K562 (cell line): Measurements from ENCODE around the gene ATP9B. TPM values are rescaled to one million over a fixed set of nuclear protein-coding genes. Genes with fewer than 3 reads are reported as not detected.

Experiments used
- ATAC-seq: fragments of 200-7000 bp; cut with Tn5 transposase; 3 replicates; pipeline ENCODE4 v1.9.1; 2020; ENCODE audit warnings: moderate library complexity
- BruUV-seq: library from RNA; stranded (reverse); fragments of 400-500 nt; replicated peaks from 2 replicates; lab custom pipeline; 2021; lab: Mats Ljungman, UMichigan
- CTCF ChIA-PET: fragments of 300-600 bp; formaldehyde crosslinking; extraction: SDS; loops from one replicate; lab custom pipeline; 2021; ENCODE audit warnings: low intra/inter-chr PET ratio; lab: Yijun Ruan, JAX
- POLR2A ChIA-PET: fragments of 300-600, 350-650 bp; sonication (Branson Sonifier 250); formaldehyde crosslinking; extraction: SDS; loops from one replicate; lab custom pipeline; 2021; ENCODE audit warnings: antibody characterized with exemption, inconsistent platforms; lab: Yijun Ruan, JAX
- DNase-seq, 4 experiments: peaks; one replicate each; pipeline versions ENCODE4 v3.0.0 to v3.0.0-alpha.2; 2011 to 2018; ENCODE audit warnings: low spot score in 3 of 4, mixed read lengths in 3 of 4; ENCODE audit errors: extremely low read depth in 1 of 4
- FAIRE-seq: peaks from 2 replicates; lab custom pipeline; 2011; peaks lifted over from hg19 to GRCh38; lab: Jason Lieb, UNC
- H2AFZ ChIP-seq: 2 replicates; pipeline ENCODE4 v1.6.0; 2011; ENCODE audit warnings: low read depth, low read length, control low read depth, inconsistent platforms
- H3K27ac ChIP-seq: fragments of 200-600 bp; 3 replicates; pipeline ENCODE4 v1.8.0; 2011; ENCODE audit warnings: low read depth, mild to moderate bottlenecking, control low read depth, inconsistent platforms, low read length, moderate library complexity, mixed read lengths; ENCODE audit errors: extremely low read depth
- H3K27me3 ChIP-seq, 2 experiments: fragments of 300-600 bp in 1 of 2; 2 replicates in 1 of 2; 3 replicates in 1 of 2; pipeline versions ENCODE4 v1.6.0 to v1.8.0; 2011; ENCODE audit warnings: inconsistent platforms in 2 of 2, low read length in 2 of 2, mild to moderate bottlenecking in 1 of 2, mixed read lengths in 1 of 2, moderate library complexity in 1 of 2; ENCODE audit not compliant: control insufficient read depth in 2 of 2, insufficient read depth in 2 of 2
- H3K36me3 ChIP-seq: fragments of 300-600 bp; 3 replicates; pipeline ENCODE4 v1.8.0; 2011; ENCODE audit warnings: mild to moderate bottlenecking, low read length, inconsistent platforms; ENCODE audit not compliant: control insufficient read depth, insufficient read depth
- H3K4me1 ChIP-seq, 2 experiments: fragments of 200-600 bp in 1 of 2; replicated peaks in 1 of 2; 2 replicates in 1 of 2; 3 replicates in 1 of 2; pipeline versions ENCODE4 v1.5.1 to v1.8.0; 2011; ENCODE audit warnings: inconsistent platforms in 2 of 2, low read length in 2 of 2, mild to moderate bottlenecking in 1 of 2, mixed read lengths in 1 of 2, moderate library complexity in 1 of 2; ENCODE audit not compliant: control insufficient read depth in 2 of 2, insufficient read depth in 2 of 2
- H3K4me2 ChIP-seq: 2 replicates; pipeline ENCODE4 v1.6.1; 2011; ENCODE audit warnings: low read length, control low read depth, inconsistent platforms, mixed read lengths; ENCODE audit not compliant: insufficient read depth
- H3K4me3 ChIP-seq: fragments of 200-600 bp; sonication (generic), shearing (Covaris generic); 2 replicates; pipeline ENCODE4 v1.5.1; 2016; ENCODE audit warnings: control low read depth, inconsistent platforms
- H3K79me2 ChIP-seq: fragments of 200-600 bp; 3 replicates; pipeline ENCODE4 v1.8.0; 2011; ENCODE audit warnings: low read length, inconsistent platforms; ENCODE audit not compliant: control insufficient read depth, insufficient read depth
- H3K9ac ChIP-seq, 2 experiments: 2 replicates each; pipeline versions ENCODE4 v1.6.0 to v1.6.1; 2011; ENCODE audit warnings: low read depth in 2 of 2, low read length in 2 of 2, control low read depth in 1 of 2, inconsistent platforms in 1 of 2, mild to moderate bottlenecking in 1 of 2, mixed read lengths in 1 of 2; ENCODE audit not compliant: insufficient read depth in 1 of 2
- H3K9me1 ChIP-seq: one replicate; pipeline ENCODE4 v1.6.0; 2011; ENCODE audit warnings: inconsistent platforms, mild to moderate bottlenecking, low read length, moderate library complexity; ENCODE audit not compliant: control insufficient read depth, insufficient read depth
- H3K9me3 ChIP-seq: replicated peaks from 2 replicates; pipeline ENCODE4 v1.5.1; 2011; ENCODE audit warnings: low read depth, low read length, inconsistent platforms; ENCODE audit not compliant: control insufficient read depth, insufficient read depth
- H4K20me1 ChIP-seq: replicated peaks from 2 replicates; pipeline ENCODE4 v1.6.1; 2011; ENCODE audit warnings: low read length, inconsistent platforms, mixed read lengths; ENCODE audit not compliant: control insufficient read depth, insufficient read depth
- BCL6 ChIP-seq: fragments of 250-450 bp; sonication (Bioruptor Pico); IDR thresholded peaks from 2 replicates; pipeline ENCODE4 v1.4.0; 2020
- BRD9 ChIP-seq: fragments of 450-650 bp; IDR thresholded peaks from 2 replicates; pipeline ENCODE4 v1.6.1; 2018; ENCODE audit warnings: low read depth; ENCODE audit not compliant: partially characterized antibody
- CCAR2 ChIP-seq: fragments of 200-400 bp; formaldehyde crosslinking; IDR thresholded peaks from 2 replicates; pipeline ENCODE4 v1.6.1; 2017; ENCODE audit warnings: mild to moderate bottlenecking, low read depth, low read length
- E2F4 ChIP-seq: sonication (generic); formaldehyde crosslinking; IDR thresholded peaks from 2 replicates; pipeline ENCODE4 v1.8.0; 2022; ENCODE audit warnings: mild to moderate bottlenecking, low read depth, missing genetic modification reagents
- ELK1 ChIP-seq: sonication (generic); formaldehyde crosslinking; IDR thresholded peaks from 2 replicates; pipeline ENCODE4 v1.8.1; 2022; ENCODE audit warnings: missing genetic modification reagents
- GABPA ChIP-seq: fragments of 200-800 bp; sonication (Bioruptor generic); conservative IDR thresholded peaks from 2 replicates; pipeline ENCODE4 v1.6.1; 2016; ENCODE audit warnings: low read depth, missing genetic modification characterization, missing compliant biosample characterization
- GTF2A2 ChIP-seq: IDR thresholded peaks from 2 replicates; pipeline ENCODE4 v1.6.1; 2016; ENCODE audit warnings: mild to moderate bottlenecking, missing genetic modification characterization, missing compliant biosample characterization
- HDAC6 ChIP-seq: IDR thresholded peaks from 2 replicates; pipeline ENCODE4 v1.6.1; 2012; ENCODE audit warnings: low read depth, mild to moderate bottlenecking, control low read depth, inconsistent platforms, low read length, moderate library complexity
- KAT7 ChIP-seq: sonication (generic); formaldehyde crosslinking; IDR thresholded peaks from 2 replicates; pipeline ENCODE4 v1.8.0; 2022; ENCODE audit warnings: missing genetic modification reagents, mild to moderate bottlenecking, borderline replicate concordance
- POLR2G ChIP-seq: fragments of 200-400 bp; formaldehyde crosslinking; IDR thresholded peaks from 2 replicates; pipeline ENCODE4 v1.6.1; 2017; ENCODE audit warnings: low read depth, mild to moderate bottlenecking, antibody characterized with exemption, low read length, moderate library complexity
- SIRT6 ChIP-seq: IDR thresholded peaks from one replicate; pipeline ENCODE4 v1.6.1; 2012; ENCODE audit warnings: low read depth, mild to moderate bottlenecking, control low read depth, inconsistent platforms, low read length, moderate library complexity
- TEAD4 ChIP-seq, 2 experiments: sonication (generic) in 1 of 2; formaldehyde crosslinking in 1 of 2; IDR thresholded peaks; 2 replicates each; pipeline versions ENCODE4 v1.6.1 to v1.8.0; 2012 to 2022; ENCODE audit warnings: borderline replicate concordance in 1 of 2, inconsistent platforms in 1 of 2, low read length in 1 of 2, mild to moderate bottlenecking in 1 of 2, missing genetic modification reagents in 1 of 2
- TFAP4 ChIP-seq: sonication (generic); formaldehyde crosslinking; IDR thresholded peaks from 2 replicates; pipeline ENCODE4 v1.8.0; 2022; ENCODE audit warnings: missing genetic modification reagents, mild to moderate bottlenecking, moderate library complexity, borderline replicate concordance
- TSC22D4 ChIP-seq: fragments of 450-650 bp; IDR thresholded peaks from 2 replicates; pipeline ENCODE4 v1.6.1; 2016; ENCODE audit warnings: missing genetic modification characterization, missing biosample characterization, control low read depth
- ZNF12 ChIP-seq: sonication (generic); formaldehyde crosslinking; IDR thresholded peaks from 2 replicates; pipeline ENCODE4 v1.4.0; 2020; ENCODE audit warnings: mild to moderate bottlenecking, missing genetic modification reagents
- ZNF224 ChIP-seq: sonication (generic); formaldehyde crosslinking; IDR thresholded peaks from 2 replicates; pipeline ENCODE4 v1.8.0; 2022; ENCODE audit warnings: mild to moderate bottlenecking, missing genetic modification reagents
- WGBS: fragments of 100-300 bp; shearing (Covaris generic); methylation state at CpG from one replicate; pipeline ENCODE4 v1.1.6; 2016; ENCODE audit warnings: low coverage, mixed read lengths; ENCODE audit not compliant: insufficient coverage; ENCODE audit errors: missing lambda C conversion rate; 5-methylcytosine and 5-hydroxymethylcytosine counted together
- in situ Hi-C: fragments of 300-500 bp; cut with MboI; formaldehyde crosslinking; loops from 4 replicates; pipeline ENCODE4 v1.15.0; 2018; ENCODE audit warnings: inconsistent platforms, mixed read lengths
- intact Hi-C: fragments of 100-400 bp; cut with micrococcal nuclease; formaldehyde crosslinking; loops from 2 replicates; pipeline ENCODE4 v1.14.2; 2022
- polyA plus RNA-seq, 8 experiments: library from polyadenylated mRNA; depleted of rRNA in 4 of 8; stranded (reverse) in 5 of 8; unstranded in 3 of 8; fragments of >200 nt; fragmentation: Nextera tagmentation in 2 of 8; fragmentation: Illumina TruSeq in 1 of 8; extraction: Ambion mirVana in 2 of 8; extraction: Trizol in 1 of 8; gene quantifications; 2 replicates each; pipeline versions ENCODE4 v1.2.1 to v1.2.3, GENCODE V29; 2011 to 2014; ENCODE audit warnings: inconsistent platforms in 1 of 8, missing spikeins in 1 of 8
- total RNA-seq, 7 experiments: library from RNA; depleted of rRNA in 6 of 7; stranded (reverse); fragments of >200 nt in 6 of 7; fragmentation: Illumina TruSeq in 2 of 7; extraction: Trizol in 2 of 7; gene quantifications; 2 replicates each; pipeline versions ENCODE4 v1.2.1 to v1.2.3, GENCODE V29; 2011 to 2021; ENCODE audit warnings: low replicate concordance in 1 of 7

Gene ATP9B
- total and polyA plus RNA-seq, 9 of the 15 experiments (the other 6 are each of a cell fraction or from before 2014, with no cell fraction given): 0.66 to 13.2 (median 7.9) TPM

- peak overlapping the region in 1 of 2 experiments; percentile 87; a peak in 1 of 4 replicates for H3K9ac ChIP-seq
- TF ChIP-seq BRD9 (no peak), ZNF224 (no peak), TEAD4 (IDR thresholded peaks at IDR 0.05; ENCODE audit: low read length) (no peak), TEAD4 (CRISPR knock-in tag; IDR thresholded peaks at IDR 0.05; ENCODE audit: borderline replicate concordance) (no peak), TFAP4 (CRISPR knock-in tag) (no peak), GTF2A2 (tag) (no peak), KAT7 (CRISPR knock-in tag) (no peak), HDAC6 (no peak), POLR2G (no peak), GABPA (no peak), CCAR2 (no peak), ELK1 (no peak), E2F4 (CRISPR knock-in tag) (no peak), SIRT6 (no peak), TSC22D4 (tag) (no peak), BCL6 (CRISPR knock-in tag) (no peak), ZNF12 (CRISPR knock-in tag) (no peak)
- intact Hi-C loops (no loop called here), in situ Hi-C loops (no loop called here)
- ChIA-PET POLR2A (no interaction called here), CTCF (no interaction called here)
- peaks cover 2 to 13% of the 10 kb centered on the region in 2 experiments; a peak in 3 of 5 replicates for H3K4me1 ChIP-seq
- peaks cover 46% of the 10 kb centered on the region for H3K79me2 ChIP-seq
- ATAC-seq (no peak), DNase-seq (no peak), FAIRE-seq (no peak)
- H3K9me1 ChIP-seq: no peaks in the 10 kb centered on the region
- peak overlapping the region; percentile 91; the same call in 1 of the 2 replicates for H3K4me3 ChIP-seq
- H2AFZ ChIP-seq: no peak overlapping the region
- H4K20me1 ChIP-seq: no peaks in the 10 kb centered on the region
- H3K27ac ChIP-seq: no peak overlapping the region
- no TSS peak for BruUV-seq
- H3K9me3 ChIP-seq: peaks cover 6% of the 10 kb centered on the region
- H3K4me2 ChIP-seq: peak overlapping the region; percentile 55; the same call in 1 of the 2 replicates
- H3K36me3 ChIP-seq: no peaks in the 10 kb centered on the region
- WGBS: no CpG with 5 or more reads among the region's 1 CpG
- H3K27me3 ChIP-seq: no peaks in the 10 kb centered on the region
Observed at GRCh38 chr18:79071037-79071436, 1.8 kb downstream of the ATP9B start.
